GM20000 (cell line): ENCODE results near the gene PCDH15.

ENCODE experiments used
- DNase-seq: peaks from one replicate; pipeline ENCODE4 v3.0.0; 2012; ENCODE audit warnings: low spot score
- TF ChIP-seq, protein P1 (sequence below): IDR thresholded peaks from 2 replicates; pipeline ENCODE4 v1.5.1; 2012; ENCODE audit warnings: mild to moderate bottlenecking, control low read depth; ENCODE audit errors: extremely low read depth, missing control alignments

The PCDH15 gene

GRCh38 chr10:53852450-53853175, 948.4 kb downstream of the PCDH15 start:
- TF ChIP-seq, protein P1, sequence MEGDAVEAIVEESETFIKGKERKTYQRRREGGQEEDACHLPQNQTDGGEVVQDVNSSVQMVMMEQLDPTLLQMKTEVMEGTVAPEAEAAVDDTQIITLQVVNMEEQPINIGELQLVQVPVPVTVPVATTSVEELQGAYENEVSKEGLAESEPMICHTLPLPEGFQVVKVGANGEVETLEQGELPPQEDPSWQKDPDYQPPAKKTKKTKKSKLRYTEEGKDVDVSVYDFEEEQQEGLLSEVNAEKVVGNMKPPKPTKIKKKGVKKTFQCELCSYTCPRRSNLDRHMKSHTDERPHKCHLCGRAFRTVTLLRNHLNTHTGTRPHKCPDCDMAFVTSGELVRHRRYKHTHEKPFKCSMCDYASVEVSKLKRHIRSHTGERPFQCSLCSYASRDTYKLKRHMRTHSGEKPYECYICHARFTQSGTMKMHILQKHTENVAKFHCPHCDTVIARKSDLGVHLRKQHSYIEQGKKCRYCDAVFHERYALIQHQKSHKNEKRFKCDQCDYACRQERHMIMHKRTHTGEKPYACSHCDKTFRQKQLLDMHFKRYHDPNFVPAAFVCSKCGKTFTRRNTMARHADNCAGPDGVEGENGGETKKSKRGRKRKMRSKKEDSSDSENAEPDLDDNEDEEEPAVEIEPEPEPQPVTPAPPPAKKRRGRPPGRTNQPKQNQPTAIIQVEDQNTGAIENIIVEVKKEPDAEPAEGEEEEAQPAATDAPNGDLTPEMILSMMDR: no peak
- no peak for DNase-seq

GRCh38 chr10:53846809-53847208, 954.2 kb downstream of the PCDH15 start:
- TF ChIP-seq, protein P1: no peak
- no peak for DNase-seq

- TF ChIP-seq, protein P1: no peak
- no peak for DNase-seq
These were observed 957.2 kb downstream of the PCDH15 start for GRCh38 chr10:53843736-53844362.

- TF ChIP-seq, protein P1: no peak
- no peak for DNase-seq
These were observed 959.4 kb downstream of the PCDH15 start for GRCh38 chr10:53841483-53842145.

GRCh38 chr10:53840653-53841052, 960.4 kb downstream of the PCDH15 start:
- DNase-seq: no peak
- TF ChIP-seq, protein P1: no peak

DNA sequence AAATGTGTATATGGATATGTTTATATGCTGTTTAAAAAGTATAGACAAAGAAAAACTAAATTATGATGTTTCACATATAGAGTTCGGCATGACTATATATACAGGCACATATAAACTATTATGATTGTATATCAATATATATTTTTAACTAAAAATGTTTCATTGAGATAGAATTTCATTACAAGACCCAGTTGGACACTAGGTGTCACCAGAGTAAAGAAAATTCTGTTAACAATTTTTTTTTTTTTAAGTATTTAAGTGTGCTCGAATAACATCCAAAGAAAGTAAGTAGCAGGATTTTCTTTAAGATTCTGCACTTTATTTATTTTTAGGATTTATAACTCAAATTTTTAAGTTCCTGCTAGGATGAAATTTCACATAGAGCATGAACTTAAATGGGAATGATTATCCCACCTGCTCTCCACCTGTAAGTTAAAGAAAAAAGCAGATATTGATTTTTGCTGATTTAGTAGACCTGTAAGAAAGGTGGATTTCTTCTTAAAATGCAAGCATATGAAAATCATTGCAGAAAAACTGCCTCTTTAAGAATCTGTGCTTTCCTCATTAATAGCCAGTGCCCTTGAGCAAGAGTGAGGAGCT, 961.5 kb downstream of the PCDH15 start:
- TF ChIP-seq, protein P1: no peak
- DNase-seq: no peak

DNA sequence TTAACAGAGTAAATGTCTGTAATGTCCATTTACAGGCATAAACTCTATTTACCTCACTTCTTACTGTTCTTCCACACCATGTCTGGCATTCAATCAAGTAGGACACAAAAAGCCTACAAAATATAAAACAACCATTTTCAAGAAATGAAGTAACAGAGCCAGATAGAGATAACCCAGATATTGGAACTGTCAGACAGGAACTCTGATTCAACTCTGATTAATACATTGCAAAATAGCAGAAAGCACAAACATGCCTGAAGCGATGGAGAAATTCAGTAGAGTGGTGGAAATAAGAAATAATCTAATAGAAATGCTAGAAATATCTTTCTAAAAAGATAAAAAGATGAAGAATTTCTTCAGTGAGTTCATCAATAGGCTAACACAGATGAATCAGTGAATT, 964.4 kb downstream of the PCDH15 start:
- no peak for DNase-seq
- TF ChIP-seq, protein P1: no peak
